Thoracic aorta (tissue), 2 donors: ENCODE measurements around the gene IFI35. TPM values are rescaled to one million over a fixed set of nuclear protein-coding genes. Genes with fewer than 3 reads are reported as not detected.
"Not testable (repeated sequence)": the region's sequence is repeated elsewhere in the genome, so short reads cannot be mapped to it uniquely, and the experiment has no call there.

Experiments
- ATAC-seq: fragments of 150-250 bp; one replicate; pipeline ENCODE4 v1.8.0; 2017; ENCODE audit warnings: low read depth; ENCODE audit not compliant: insufficient number of reproducible peaks, low FRiP score
- DNase-seq: peaks from one replicate; pipeline ENCODE4 v3.0.0-alpha.2; 2020; ENCODE audit warnings: low spot score
- H3K27ac ChIP-seq, 2 donors: fragments of 200-600 bp; sonication (generic); 1 replicate in 1 of 2; 2 replicates in 1 of 2; pipeline ENCODE4 v1.5.1; 2016; ENCODE audit warnings: mild to moderate bottlenecking in 2 of 2, moderate library complexity in 2 of 2
- H3K27me3 ChIP-seq: fragments of 200-600 bp; sonication (generic); replicated peaks from 2 replicates; pipeline ENCODE4 v1.6.0; 2016; ENCODE audit warnings: mild to moderate bottlenecking; ENCODE audit not compliant: insufficient read depth
- H3K36me3 ChIP-seq: fragments of 200-600 bp; sonication (generic); one replicate; pipeline ENCODE4 v1.5.1; 2016
- H3K4me1 ChIP-seq, 2 donors: fragments of 200-600 bp; sonication (generic); 1 replicate in 1 of 2; 2 replicates in 1 of 2; pipeline versions ENCODE4 v1.5.1 to v1.6.0; 2016; ENCODE audit warnings: low read depth in 2 of 2, mild to moderate bottlenecking in 1 of 2; ENCODE audit not compliant: control insufficient read depth in 1 of 2
- H3K4me3 ChIP-seq: fragments of 200-600 bp; sonication (generic); 2 replicates; pipeline ENCODE4 v1.5.1; 2016; ENCODE audit warnings: mild to moderate bottlenecking
- H3K9me3 ChIP-seq: fragments of 200-600 bp; sonication (generic); 2 replicates; pipeline ENCODE4 v1.5.1; 2016
- total RNA-seq, 2 donors: library from RNA; depleted of rRNA; stranded (reverse); fragments of >200 nt; gene quantifications; one replicate each; pipeline versions ENCODE4 v1.1.0 to v1.2.3, GENCODE V29; 2016
- TF ChIP-seq, protein P1 (sequence below): fragments of 200-600 bp; sonication (generic); IDR thresholded peaks from one replicate; pipeline ENCODE4 v1.5.1; 2019; ENCODE audit warnings: antibody characterized with exemption

The IFI35 gene
- total RNA-seq, 2 donors from 2014 or later, result 34.4 to 34.8 TPM

DNA sequence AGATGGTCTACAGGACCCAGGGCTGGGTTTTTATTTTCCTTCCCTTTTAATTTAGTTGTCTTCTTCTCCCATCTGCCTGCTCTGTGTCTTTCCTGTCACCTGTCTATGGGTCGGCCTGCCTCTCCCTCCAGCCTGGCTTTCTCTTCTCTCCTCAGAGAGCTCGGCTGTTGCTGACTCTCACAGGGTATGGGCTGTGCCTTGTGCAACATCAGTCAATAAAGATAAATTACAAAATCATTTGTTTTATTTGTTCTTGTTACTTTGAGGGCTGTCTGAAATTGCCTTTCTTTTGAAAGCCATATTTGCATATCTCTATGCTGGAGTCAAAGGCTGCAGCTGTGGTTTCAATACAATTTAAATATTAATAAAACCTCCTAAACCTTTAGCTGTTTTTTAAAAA lies 34.1 kb downstream of the IFI35 start:
- Histone ChIP-seq H3K9me3 (no peaks in the 10 kb centered on the region), H3K4me3 (no peak overlapping the region), H3K27ac (no peak overlapping the region), H3K27me3 (no peaks in the 10 kb centered on the region), H3K36me3 (no peaks in the 10 kb centered on the region), H3K4me1 (no peaks in the 10 kb centered on the region)
- TF ChIP-seq, protein P1, sequence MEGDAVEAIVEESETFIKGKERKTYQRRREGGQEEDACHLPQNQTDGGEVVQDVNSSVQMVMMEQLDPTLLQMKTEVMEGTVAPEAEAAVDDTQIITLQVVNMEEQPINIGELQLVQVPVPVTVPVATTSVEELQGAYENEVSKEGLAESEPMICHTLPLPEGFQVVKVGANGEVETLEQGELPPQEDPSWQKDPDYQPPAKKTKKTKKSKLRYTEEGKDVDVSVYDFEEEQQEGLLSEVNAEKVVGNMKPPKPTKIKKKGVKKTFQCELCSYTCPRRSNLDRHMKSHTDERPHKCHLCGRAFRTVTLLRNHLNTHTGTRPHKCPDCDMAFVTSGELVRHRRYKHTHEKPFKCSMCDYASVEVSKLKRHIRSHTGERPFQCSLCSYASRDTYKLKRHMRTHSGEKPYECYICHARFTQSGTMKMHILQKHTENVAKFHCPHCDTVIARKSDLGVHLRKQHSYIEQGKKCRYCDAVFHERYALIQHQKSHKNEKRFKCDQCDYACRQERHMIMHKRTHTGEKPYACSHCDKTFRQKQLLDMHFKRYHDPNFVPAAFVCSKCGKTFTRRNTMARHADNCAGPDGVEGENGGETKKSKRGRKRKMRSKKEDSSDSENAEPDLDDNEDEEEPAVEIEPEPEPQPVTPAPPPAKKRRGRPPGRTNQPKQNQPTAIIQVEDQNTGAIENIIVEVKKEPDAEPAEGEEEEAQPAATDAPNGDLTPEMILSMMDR, result no peak
- DNase-seq (no peak), ATAC-seq (no peak)

DNA sequence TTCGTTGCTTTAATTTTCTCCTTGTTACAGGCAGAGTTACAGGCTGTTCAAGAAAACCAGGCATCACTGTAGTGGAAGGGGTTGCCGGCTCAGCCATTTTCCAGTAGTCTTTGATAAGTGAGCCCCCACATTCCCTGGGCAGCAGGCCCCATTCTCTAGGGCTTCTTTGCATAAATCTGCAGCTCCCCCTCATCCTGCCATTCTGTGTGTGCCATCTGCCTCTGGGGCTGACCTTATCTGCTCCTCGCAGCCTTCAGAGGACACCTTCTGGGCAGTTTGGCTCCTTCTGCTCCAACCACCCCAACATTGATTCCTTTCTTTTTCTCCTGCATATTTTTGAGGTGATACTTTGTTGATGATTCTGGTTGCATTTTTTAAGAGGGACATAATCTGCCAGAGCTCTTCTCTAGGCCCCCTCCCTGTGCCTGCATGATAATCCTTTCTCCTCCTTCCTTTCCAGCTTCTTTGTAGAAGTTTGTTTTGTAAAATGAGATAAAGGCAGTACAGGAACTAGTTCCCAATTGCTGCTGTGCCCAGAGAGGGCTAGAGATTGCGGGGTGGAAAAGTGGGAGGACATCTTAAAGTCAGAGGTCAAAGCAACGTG lies 35.5 kb downstream of the IFI35 start:
- H3K9me3 ChIP-seq, result no peaks in the 10 kb centered on the region
- DNase-seq, result no peak
- H3K27ac ChIP-seq, result no peak overlapping the region
- no peaks in the 10 kb centered on the region for H3K36me3 ChIP-seq
- no peak overlapping the region for H3K4me3 ChIP-seq
- no peak for ATAC-seq
- no peaks in the 10 kb centered on the region for H3K27me3 ChIP-seq
- no peaks in the 10 kb centered on the region for H3K4me1 ChIP-seq
- TF ChIP-seq, protein P1, result no peak

DNA sequence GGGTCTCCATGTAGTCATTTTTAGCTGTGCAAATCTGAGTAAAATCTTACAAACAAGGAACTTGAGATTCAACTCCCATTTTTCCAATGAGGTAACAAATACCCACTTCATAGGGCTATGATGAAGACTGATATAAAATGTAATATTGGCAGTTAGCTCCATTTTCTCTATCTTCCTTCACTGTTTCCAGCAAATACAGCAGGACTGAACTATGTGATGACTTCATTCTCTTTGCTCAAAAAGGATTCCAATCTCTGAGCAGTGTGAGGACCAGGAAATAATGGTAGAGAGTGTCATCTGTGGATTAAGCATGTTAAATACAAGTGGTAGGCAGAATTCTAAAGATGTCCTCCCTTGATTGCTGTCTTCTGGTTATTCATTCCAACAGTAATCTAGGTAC lies 36.7 kb downstream of the IFI35 start:
- TF ChIP-seq, protein P1, result no peak
- H3K27me3 ChIP-seq, result no peaks in the 10 kb centered on the region
- no peak overlapping the region for H3K27ac ChIP-seq
- no peak for DNase-seq
- H3K36me3 ChIP-seq, result no peaks in the 10 kb centered on the region
- no peak for ATAC-seq
- H3K9me3 ChIP-seq, result no peaks in the 10 kb centered on the region
- no peak overlapping the region for H3K4me3 ChIP-seq
- no peaks in the 10 kb centered on the region for H3K4me1 ChIP-seq

DNA sequence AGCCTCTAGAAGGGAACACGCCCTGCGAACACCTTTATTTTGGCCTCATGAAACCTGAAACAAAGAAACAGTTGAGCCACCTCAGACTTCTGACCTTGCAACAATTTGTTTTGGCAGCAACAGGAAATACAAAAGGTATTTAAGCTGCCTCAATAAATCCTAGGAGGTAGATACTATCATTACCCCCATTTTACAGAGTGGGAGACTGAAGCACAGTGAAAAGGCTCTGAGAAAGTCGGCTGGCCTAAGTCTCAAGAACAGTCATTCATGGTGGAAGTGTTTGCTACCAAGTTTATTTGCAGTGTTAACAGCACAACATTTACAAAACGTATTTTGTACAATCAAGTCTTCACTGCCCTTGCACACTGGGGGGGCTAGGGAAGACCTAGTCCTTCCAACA lies 37.4 kb downstream of the IFI35 start:
- ATAC-seq, result no peak
- Histone ChIP-seq H3K4me3 (no peak overlapping the region), H3K4me1 (no peaks in the 10 kb centered on the region), H3K27ac (no peak overlapping the region), H3K9me3 (no peaks in the 10 kb centered on the region), H3K27me3 (no peaks in the 10 kb centered on the region), H3K36me3 (no peaks in the 10 kb centered on the region)
- TF ChIP-seq, protein P1, result no peak
- no peak for DNase-seq

DNA sequence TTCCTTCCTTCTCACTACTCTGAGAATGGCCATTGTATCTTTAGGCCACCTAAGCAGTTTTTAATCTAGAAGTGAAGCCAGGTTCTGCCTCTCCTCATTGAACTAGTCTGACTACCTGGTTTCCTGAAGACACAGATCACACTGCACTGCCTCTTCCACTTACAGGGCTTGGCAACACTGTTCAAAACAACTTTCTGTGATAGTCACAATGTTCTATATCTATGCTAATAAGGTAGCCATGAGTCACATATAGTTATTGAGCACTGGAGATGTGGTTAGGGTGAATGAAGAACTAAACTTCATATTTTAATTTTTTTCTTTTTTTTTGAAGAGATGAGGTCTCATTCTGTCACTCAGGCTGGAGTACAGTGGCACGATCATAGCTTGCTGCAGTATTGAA lies 45.4 kb downstream of the IFI35 start:
- Histone ChIP-seq H3K9me3 (no peaks in the 10 kb centered on the region), H3K4me1 (no peaks in the 10 kb centered on the region), H3K27me3 (no peaks in the 10 kb centered on the region), H3K27ac (no peak overlapping the region), H3K4me3 (no peak overlapping the region), H3K36me3 (no peaks in the 10 kb centered on the region)
- DNase-seq, result no peak
- TF ChIP-seq, protein P1, result no peak
- no peak for ATAC-seq

DNA sequence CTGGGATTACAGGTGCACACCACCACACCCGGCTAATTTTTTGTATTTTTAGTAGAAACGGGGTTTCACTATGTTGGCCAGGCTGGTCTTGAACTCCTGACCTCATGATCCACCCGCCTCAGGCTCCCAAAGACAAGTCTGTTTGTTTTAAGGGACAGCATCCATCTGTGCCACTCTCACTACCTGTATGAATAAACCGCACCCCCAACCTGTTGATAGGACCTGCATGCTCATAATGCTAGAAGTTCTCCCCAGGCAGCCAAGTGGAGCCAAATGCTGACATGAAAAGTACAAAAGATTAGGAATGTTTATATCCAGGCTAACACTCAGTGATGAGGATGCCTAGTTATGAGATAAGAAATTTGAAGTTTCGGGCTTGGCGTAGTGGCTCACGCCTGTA lies 46.4 kb downstream of the IFI35 start:
- H3K4me1 ChIP-seq, H3K36me3 ChIP-seq: not testable (repeated sequence)

More for the DNA sequence above, 46.4 kb downstream of the IFI35 start:
- not testable (repeated sequence) for ATAC-seq, H3K27ac ChIP-seq, H3K4me3 ChIP-seq, H3K27me3 ChIP-seq, DNase-seq, H3K9me3 ChIP-seq
